Gastroesophageal sphincter (tissue), 4 donors: ENCODE results near the gene MACROD2. TPM values are rescaled to one million over a fixed set of nuclear protein-coding genes. Genes with fewer than 3 reads are reported as not detected.

Experiments used
- ATAC-seq: fragments of 150-250 bp; one replicate; pipeline ENCODE4 v1.9.1; 2016; ENCODE audit warnings: mild to moderate bottlenecking, moderate library complexity
- H3K27ac ChIP-seq, 4 donors: fragments of 200-600 bp; sonication (generic) in 3 of 4; 1 replicate in 3 of 4; 2 replicates in 1 of 4; pipeline ENCODE4 v1.5.1; 2016 to 2019
- H3K27me3 ChIP-seq: fragments of 200-600 bp; sonication (generic); one replicate; pipeline ENCODE4 v1.5.1; 2019
- H3K36me3 ChIP-seq, 2 donors: fragments of 200-600 bp; sonication (generic); one replicate each; pipeline ENCODE4 v1.5.1; 2019; ENCODE audit warnings: control low read depth in 1 of 2
- H3K4me1 ChIP-seq, 3 donors: fragments of 200-600 bp; sonication (generic); 1 replicate in 2 of 3; 2 replicates in 1 of 3; pipeline ENCODE4 v1.5.1; 2016 to 2019; ENCODE audit warnings: control low read depth in 2 of 3
- H3K4me3 ChIP-seq, 2 donors: fragments of 200-600 bp; sonication (generic); one replicate each; pipeline ENCODE4 v1.5.1; 2019; ENCODE audit warnings: mild to moderate bottlenecking in 1 of 2, moderate library complexity in 1 of 2
- H3K9me3 ChIP-seq, 3 donors: fragments of 200-600 bp; sonication (generic); one replicate each; pipeline ENCODE4 v1.5.1; 2017 to 2019; ENCODE audit warnings: control low read depth in 2 of 3
- EP300 ChIP-seq: sonication (generic); formaldehyde crosslinking; IDR thresholded peaks from one replicate; pipeline ENCODE4 v1.6.1; 2017; ENCODE audit warnings: antibody characterized with exemption, mild to moderate bottlenecking
- POLR2A ChIP-seq, 2 donors: fragments of 450-650 bp; IDR thresholded peaks; one replicate each; pipeline ENCODE4 v1.6.1; 2017; ENCODE audit warnings: antibody characterized with exemption in 2 of 2, mild to moderate bottlenecking in 2 of 2, moderate library complexity in 1 of 2
- POLR2AphosphoS5 ChIP-seq: sonication (generic); formaldehyde crosslinking; IDR thresholded peaks from one replicate; pipeline ENCODE4 v1.6.1; 2017; ENCODE audit warnings: antibody characterized with exemption
- WGBS, 2 donors: methylation state at CpG; one replicate each; pipeline ENCODE4 v1.1.5; 2018; ENCODE audit warnings: low coverage in 1 of 2; 5-methylcytosine and 5-hydroxymethylcytosine counted together
- total RNA-seq, 4 donors: library from RNA; depleted of rRNA; stranded (reverse); fragments of >200 nt; gene quantifications; one replicate each; pipeline ENCODE4 v1.1.0, GENCODE V29; 2016
- TF ChIP-seq, protein P1 (sequence below), 4 experiments: fragments of 200-600 bp in 2 of 4; fragments of 450-650 bp in 2 of 4; sonication (generic) in 1 of 4; IDR thresholded peaks; one replicate each; pipeline ENCODE4 v1.5.1; 2017 to 2019; ENCODE audit warnings: antibody characterized with exemption in 4 of 4, mild to moderate bottlenecking in 2 of 4, moderate library complexity in 2 of 4

The MACROD2 gene
- total RNA-seq, 4 donors from 2014 or later, result 4.0 to 12.1 (median 7.4) TPM

DNA sequence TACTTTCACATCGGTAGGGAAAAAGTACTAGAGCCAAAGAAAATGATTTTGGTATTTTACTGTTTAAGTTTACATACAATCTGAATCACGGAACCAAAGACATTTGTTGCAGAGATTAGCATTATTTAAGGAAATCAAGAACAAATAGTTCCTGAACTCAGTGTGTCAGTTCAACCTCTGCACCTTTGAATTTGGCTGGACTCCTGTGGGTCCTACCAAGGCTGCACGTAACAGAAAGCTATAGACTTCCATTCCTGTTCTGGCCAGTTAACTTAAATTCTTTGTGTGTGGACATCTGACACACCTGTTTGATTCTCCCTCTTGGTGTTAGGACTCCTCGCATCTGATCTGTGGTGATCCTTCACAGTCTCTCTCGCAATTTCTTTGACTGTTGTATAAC, 69.6 kb downstream of the MACROD2 start:
- no peak overlapping the region for H3K4me3 ChIP-seq
- no peak overlapping the region for H3K27ac ChIP-seq
- no peak for ATAC-seq
- no peaks in the 10 kb centered on the region for H3K4me1 ChIP-seq
- H3K36me3 ChIP-seq, result no peaks in the 10 kb centered on the region
- 77 to 81% methylated on average over 4 to 5 of the region's 5 CpGs for WGBS, 2 donors
- no peaks in the 10 kb centered on the region for H3K9me3 ChIP-seq
- H3K27me3 ChIP-seq, result no peaks in the 10 kb centered on the region
- no peak for TF ChIP-seq EP300
- TF ChIP-seq POLR2AphosphoS5, result no peak
- TF ChIP-seq, protein P1, sequence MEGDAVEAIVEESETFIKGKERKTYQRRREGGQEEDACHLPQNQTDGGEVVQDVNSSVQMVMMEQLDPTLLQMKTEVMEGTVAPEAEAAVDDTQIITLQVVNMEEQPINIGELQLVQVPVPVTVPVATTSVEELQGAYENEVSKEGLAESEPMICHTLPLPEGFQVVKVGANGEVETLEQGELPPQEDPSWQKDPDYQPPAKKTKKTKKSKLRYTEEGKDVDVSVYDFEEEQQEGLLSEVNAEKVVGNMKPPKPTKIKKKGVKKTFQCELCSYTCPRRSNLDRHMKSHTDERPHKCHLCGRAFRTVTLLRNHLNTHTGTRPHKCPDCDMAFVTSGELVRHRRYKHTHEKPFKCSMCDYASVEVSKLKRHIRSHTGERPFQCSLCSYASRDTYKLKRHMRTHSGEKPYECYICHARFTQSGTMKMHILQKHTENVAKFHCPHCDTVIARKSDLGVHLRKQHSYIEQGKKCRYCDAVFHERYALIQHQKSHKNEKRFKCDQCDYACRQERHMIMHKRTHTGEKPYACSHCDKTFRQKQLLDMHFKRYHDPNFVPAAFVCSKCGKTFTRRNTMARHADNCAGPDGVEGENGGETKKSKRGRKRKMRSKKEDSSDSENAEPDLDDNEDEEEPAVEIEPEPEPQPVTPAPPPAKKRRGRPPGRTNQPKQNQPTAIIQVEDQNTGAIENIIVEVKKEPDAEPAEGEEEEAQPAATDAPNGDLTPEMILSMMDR (IDR thresholded peaks at IDR 0.05), result no peak
- no peak for TF ChIP-seq POLR2A (IDR thresholded peaks at IDR 0.05)

DNA sequence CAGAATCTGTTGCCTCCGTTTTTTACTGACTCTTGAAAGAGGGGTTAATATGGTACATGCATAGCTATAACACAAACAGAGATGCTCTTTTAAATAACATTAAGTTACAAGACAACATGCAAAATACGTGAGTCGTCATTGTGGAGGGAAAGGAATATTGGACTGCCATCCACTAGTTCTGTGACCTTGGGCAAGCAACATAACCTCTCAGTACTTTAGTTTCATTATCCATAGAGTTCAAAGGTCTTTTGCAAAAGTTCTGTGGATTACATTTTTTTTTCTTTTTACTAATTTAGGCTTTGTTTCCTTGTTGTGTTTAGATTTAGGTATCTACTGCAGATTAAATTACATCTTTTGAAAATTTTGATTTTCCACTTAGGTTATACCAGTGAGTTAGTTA, 70.5 kb downstream of the MACROD2 start:
- H3K9me3 ChIP-seq, result no peaks in the 10 kb centered on the region
- WGBS, 2 donors, result 78 to 97% methylated on average over 3 of the region's 3 CpGs
- no peaks in the 10 kb centered on the region for H3K27me3 ChIP-seq
- no peaks in the 10 kb centered on the region for H3K4me1 ChIP-seq
- no peaks in the 10 kb centered on the region for H3K36me3 ChIP-seq
- no peak for ATAC-seq
- no peak overlapping the region for H3K4me3 ChIP-seq
- TF ChIP-seq, protein P1 (IDR thresholded peaks at IDR 0.05), result no peak
- no peak for TF ChIP-seq POLR2A (IDR thresholded peaks at IDR 0.05)
- TF ChIP-seq POLR2AphosphoS5, result no peak
- no peak for TF ChIP-seq EP300
- H3K27ac ChIP-seq, result no peak overlapping the region

DNA sequence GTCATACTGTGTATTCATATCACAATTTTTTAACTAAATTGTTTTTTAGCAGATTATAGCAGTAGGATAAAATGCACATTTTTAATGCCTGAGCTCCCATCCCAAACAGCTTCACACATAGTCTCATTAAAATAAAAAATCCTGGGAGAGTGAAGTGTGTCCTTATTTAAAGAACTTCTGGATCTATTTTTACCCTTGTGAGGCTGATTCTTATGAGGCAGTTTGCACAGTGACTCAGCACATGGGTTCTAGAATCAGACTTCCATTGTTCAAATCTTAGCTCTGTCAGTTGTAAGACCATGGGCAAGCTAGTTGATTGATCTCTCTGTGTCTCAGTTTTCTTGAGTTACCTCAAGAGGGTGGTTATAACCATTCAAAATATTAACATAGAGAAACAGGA, 72.3 kb downstream of the MACROD2 start:
- H3K9me3 ChIP-seq, result no peaks in the 10 kb centered on the region
- no peak for TF ChIP-seq POLR2A (IDR thresholded peaks at IDR 0.05)
- TF ChIP-seq, protein P1 (IDR thresholded peaks at IDR 0.05), result no peak
- TF ChIP-seq POLR2AphosphoS5, result no peak
- no peak for TF ChIP-seq EP300
- H3K4me1 ChIP-seq, result no peaks in the 10 kb centered on the region
- no peak overlapping the region for H3K27ac ChIP-seq
- no peaks in the 10 kb centered on the region for H3K36me3 ChIP-seq
- no peaks in the 10 kb centered on the region for H3K27me3 ChIP-seq
- no peak for ATAC-seq
- no peak overlapping the region for H3K4me3 ChIP-seq

DNA sequence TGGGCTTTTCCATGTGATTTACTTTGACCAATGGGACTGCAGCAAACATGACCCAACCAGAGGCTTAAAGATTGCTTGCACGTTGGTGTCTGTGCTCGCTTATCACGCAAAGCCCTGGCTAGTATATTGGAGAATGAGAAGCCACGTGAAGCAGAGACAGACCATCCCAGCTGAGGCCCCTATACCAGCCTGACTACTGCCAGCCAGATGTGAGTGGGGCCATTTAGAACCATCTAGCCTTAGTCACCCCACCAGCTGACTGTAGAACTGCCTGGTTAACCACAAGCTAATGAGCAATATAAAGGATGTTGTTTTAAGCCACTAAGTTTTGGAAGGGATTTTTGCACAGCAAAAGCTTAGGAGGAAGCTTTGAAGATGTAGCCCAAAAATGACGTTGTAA, 74.5 kb downstream of the MACROD2 start:
- WGBS, 2 donors, result 88 to 100% methylated on average over 2 to 4 of the region's 5 CpGs
- TF ChIP-seq POLR2AphosphoS5 (no peak), POLR2A (IDR thresholded peaks at IDR 0.05) (no peak), EP300 (no peak)
- TF ChIP-seq, protein P1 (IDR thresholded peaks at IDR 0.05), result no peak
- no peak for ATAC-seq

DNA sequence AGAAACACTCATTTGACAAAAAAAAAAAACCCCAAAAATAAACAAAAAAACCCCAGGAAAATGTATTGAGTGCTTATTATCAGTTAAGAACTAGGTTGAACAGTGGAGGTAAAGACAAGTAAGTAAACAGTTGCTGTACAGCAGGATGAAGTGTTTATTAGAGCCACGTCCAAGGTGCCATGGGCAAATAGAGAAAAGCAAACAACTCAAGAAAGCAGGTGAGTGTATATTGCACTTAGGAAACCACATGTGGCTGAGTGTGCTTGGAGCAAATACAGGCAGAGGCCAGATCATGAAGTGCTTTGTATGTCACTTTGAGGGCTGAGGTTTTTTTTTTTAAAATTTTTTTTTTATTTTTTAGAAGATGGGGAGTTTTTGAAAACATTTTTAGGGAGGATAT, 98.3 kb downstream of the MACROD2 start:
- TF ChIP-seq, protein P1 (IDR thresholded peaks at IDR 0.05), result no peak
- TF ChIP-seq POLR2A (IDR thresholded peaks at IDR 0.05), result no peak
- no peak for TF ChIP-seq POLR2AphosphoS5
- no peak for TF ChIP-seq EP300
- H3K9me3 ChIP-seq, result no peaks in the 10 kb centered on the region
- no peak overlapping the region for H3K27ac ChIP-seq
- 50% methylated on average over 1 of the region's 1 CpG for WGBS, 2 donors
- no peaks in the 10 kb centered on the region for H3K27me3 ChIP-seq
- ATAC-seq, result no peak
- H3K4me3 ChIP-seq, result no peak overlapping the region
- H3K36me3 ChIP-seq, result no peaks in the 10 kb centered on the region
- H3K4me1 ChIP-seq, result no peaks in the 10 kb centered on the region

More for the DNA sequence above, 74.5 kb downstream of the MACROD2 start:
- H3K27me3 ChIP-seq, result no peaks in the 10 kb centered on the region
- no peaks in the 10 kb centered on the region for H3K4me1 ChIP-seq
- H3K4me3 ChIP-seq, result no peak overlapping the region
- no peaks in the 10 kb centered on the region for H3K36me3 ChIP-seq
- H3K27ac ChIP-seq, result no peak overlapping the region
- no peaks in the 10 kb centered on the region for H3K9me3 ChIP-seq
